Measurements from ENCODE around the gene HDAC7.

HDAC7 gene

DNA sequence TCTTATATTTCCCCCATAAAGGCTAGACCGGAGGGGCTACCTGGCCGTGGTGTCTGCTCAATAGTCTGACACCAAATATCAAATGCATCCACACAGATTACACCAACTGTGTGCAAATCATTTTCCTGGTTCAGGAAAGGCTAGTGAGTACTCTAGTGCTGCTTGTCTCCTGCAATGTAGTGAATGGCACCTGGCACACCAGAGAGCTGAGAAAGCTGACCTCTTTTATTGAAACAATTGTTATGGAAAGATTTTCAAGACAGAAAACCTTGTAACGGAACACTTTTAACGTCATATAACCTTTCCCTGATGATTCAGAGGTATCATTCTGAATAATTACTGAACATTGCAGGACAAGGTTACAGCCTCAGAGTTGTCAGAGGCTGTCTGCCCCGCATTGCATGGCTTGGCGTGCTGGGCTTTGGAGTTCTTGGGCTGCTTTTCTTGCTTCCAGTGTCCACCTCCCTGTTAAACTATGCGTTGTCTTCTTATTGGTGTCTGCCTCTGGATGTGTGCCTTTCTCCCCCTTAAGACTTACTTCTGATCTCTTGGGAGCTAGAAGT lies 40.7 kb upstream of the HDAC7 start:
- TF ChIP-seq OSR1 (CRISPR knock-in tag; IDR thresholded peaks at IDR 0.05) (no peak), CSDC2 (CRISPR knock-in tag; IDR thresholded peaks at IDR 0.05) (no peak), ZFP3 (CRISPR knock-in tag; IDR thresholded peaks at IDR 0.05) (no peak), GLIS3 (CRISPR knock-in tag; IDR thresholded peaks at IDR 0.05) (no peak), SNAI2 (CRISPR knock-in tag; IDR thresholded peaks at IDR 0.05) (no peak), ZFP30 (CRISPR knock-in tag; IDR thresholded peaks at IDR 0.05) (no peak), RARB (CRISPR knock-in tag; IDR thresholded peaks at IDR 0.05) (no peak), ZNF565 (CRISPR knock-in tag; conservative IDR thresholded peaks at IDR 0.05; ENCODE audit: low read depth) (no peak), BACH2 (CRISPR knock-in tag; IDR thresholded peaks at IDR 0.05; ENCODE audit: borderline replicate concordance) (no peak)
- TF ChIP-seq, protein P1, sequence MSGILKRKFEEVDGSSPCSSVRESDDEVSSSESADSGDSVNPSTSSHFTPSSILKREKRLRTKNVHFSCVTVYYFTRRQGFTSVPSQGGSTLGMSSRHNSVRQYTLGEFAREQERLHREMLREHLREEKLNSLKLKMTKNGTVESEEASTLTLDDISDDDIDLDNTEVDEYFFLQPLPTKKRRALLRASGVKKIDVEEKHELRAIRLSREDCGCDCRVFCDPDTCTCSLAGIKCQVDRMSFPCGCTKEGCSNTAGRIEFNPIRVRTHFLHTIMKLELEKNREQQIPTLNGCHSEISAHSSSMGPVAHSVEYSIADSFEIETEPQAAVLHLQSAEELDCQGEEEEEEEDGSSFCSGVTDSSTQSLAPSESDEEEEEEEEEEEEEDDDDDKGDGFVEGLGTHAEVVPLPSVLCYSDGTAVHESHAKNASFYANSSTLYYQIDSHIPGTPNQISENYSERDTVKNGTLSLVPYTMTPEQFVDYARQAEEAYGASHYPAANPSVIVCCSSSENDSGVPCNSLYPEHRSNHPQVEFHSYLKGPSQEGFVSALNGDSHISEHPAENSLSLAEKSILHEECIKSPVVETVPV (CRISPR knock-in tag; IDR thresholded peaks at IDR 0.05) = no peak
- TF ChIP-seq, protein P2, sequence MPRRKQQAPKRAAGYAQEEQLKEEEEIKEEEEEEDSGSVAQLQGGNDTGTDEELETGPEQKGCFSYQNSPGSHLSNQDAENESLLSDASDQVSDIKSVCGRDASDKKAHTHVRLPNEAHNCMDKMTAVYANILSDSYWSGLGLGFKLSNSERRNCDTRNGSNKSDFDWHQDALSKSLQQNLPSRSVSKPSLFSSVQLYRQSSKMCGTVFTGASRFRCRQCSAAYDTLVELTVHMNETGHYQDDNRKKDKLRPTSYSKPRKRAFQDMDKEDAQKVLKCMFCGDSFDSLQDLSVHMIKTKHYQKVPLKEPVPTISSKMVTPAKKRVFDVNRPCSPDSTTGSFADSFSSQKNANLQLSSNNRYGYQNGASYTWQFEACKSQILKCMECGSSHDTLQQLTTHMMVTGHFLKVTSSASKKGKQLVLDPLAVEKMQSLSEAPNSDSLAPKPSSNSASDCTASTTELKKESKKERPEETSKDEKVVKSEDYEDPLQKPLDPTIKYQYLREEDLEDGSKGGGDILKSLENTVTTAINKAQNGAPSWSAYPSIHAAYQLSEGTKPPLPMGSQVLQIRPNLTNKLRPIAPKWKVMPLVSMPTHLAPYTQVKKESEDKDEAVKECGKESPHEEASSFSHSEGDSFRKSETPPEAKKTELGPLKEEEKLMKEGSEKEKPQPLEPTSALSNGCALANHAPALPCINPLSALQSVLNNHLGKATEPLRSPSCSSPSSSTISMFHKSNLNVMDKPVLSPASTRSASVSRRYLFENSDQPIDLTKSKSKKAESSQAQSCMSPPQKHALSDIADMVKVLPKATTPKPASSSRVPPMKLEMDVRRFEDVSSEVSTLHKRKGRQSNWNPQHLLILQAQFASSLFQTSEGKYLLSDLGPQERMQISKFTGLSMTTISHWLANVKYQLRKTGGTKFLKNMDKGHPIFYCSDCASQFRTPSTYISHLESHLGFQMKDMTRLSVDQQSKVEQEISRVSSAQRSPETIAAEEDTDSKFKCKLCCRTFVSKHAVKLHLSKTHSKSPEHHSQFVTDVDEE (CRISPR knock-in tag; IDR thresholded peaks at IDR 0.05) = no peak
- ATAC-seq = no peak

DNA sequence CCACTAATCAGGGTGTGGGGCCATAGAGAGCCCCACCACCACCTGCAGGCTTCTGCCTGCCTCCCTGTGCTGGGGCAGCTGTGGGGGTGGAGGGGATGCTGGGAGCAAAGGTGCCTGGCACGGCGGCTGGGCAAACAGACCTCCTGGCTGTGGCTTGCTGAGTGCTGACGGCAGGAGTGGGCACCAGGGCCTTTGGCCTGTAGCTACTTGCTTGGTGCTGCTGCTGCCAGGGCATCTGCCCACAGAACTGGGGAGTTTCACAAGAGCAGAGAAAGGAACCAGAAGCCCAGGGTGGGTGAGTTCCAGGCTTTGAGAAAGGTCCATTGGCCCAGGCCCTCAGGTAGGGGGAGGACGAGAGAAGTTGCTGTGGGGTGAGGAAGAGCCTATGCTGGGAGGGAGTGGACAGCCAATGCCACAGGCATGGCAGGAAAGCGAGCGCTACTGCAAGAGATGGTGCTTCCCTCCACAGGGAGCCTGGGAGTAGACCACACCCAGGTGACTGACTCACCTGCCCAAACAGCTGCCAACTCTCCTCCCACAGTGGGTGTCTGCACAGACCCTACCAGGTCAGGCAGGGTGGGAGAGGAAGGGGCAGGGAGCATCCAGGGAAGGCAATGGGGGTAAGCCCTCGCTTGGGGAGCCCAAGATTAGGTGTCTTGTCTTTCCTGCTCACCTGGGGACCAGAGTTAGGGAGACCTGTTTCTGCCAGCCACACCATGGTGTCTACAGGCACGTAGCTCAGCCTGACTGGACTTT lies 39.0 kb upstream of the HDAC7 start:
- ATAC-seq = no peak
- TF ChIP-seq ESRRG (CRISPR knock-in tag; IDR thresholded peaks at IDR 0.05) = no peak
- TF ChIP-seq, protein P3, sequence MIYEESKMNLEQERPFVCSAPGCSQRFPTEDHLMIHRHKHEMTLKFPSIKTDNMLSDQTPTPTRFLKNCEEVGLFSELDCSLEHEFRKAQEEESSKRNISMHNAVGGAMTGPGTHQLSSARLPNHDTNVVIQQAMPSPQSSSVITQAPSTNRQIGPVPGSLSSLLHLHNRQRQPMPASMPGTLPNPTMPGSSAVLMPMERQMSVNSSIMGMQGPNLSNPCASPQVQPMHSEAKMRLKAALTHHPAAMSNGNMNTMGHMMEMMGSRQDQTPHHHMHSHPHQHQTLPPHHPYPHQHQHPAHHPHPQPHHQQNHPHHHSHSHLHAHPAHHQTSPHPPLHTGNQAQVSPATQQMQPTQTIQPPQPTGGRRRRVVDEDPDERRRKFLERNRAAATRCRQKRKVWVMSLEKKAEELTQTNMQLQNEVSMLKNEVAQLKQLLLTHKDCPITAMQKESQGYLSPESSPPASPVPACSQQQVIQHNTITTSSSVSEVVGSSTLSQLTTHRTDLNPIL (CRISPR knock-in tag; IDR thresholded peaks at IDR 0.05; ENCODE audit: low read depth) = no peak
- TF ChIP-seq PPARA (CRISPR knock-in tag; IDR thresholded peaks at IDR 0.05; ENCODE audit: borderline replicate concordance) = no peak
- TF ChIP-seq BACH2 (CRISPR knock-in tag; IDR thresholded peaks at IDR 0.05; ENCODE audit: borderline replicate concordance) = no peak
- no peak for TF ChIP-seq ZNF70 (CRISPR knock-in tag; IDR thresholded peaks at IDR 0.05)
- TF ChIP-seq ZNF565 (CRISPR knock-in tag; conservative IDR thresholded peaks at IDR 0.05; ENCODE audit: low read depth) = no peak
- TF ChIP-seq SNAI2 (CRISPR knock-in tag; IDR thresholded peaks at IDR 0.05) = no peak
- TF ChIP-seq ZFP3 (CRISPR knock-in tag; IDR thresholded peaks at IDR 0.05) = no peak
- TF ChIP-seq, protein P2 (CRISPR knock-in tag; IDR thresholded peaks at IDR 0.05) = no peak
- TF ChIP-seq, protein P4, sequence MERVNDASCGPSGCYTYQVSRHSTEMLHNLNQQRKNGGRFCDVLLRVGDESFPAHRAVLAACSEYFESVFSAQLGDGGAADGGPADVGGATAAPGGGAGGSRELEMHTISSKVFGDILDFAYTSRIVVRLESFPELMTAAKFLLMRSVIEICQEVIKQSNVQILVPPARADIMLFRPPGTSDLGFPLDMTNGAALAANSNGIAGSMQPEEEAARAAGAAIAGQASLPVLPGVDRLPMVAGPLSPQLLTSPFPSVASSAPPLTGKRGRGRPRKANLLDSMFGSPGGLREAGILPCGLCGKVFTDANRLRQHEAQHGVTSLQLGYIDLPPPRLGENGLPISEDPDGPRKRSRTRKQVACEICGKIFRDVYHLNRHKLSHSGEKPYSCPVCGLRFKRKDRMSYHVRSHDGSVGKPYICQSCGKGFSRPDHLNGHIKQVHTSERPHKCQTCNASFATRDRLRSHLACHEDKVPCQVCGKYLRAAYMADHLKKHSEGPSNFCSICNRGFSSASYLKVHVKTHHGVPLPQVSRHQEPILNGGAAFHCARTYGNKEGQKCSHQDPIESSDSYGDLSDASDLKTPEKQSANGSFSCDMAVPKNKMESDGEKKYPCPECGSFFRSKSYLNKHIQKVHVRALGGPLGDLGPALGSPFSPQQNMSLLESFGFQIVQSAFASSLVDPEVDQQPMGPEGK (CRISPR knock-in tag; IDR thresholded peaks at IDR 0.05; ENCODE audit: borderline replicate concordance) = no peak
- TF ChIP-seq CSDC2 (CRISPR knock-in tag; IDR thresholded peaks at IDR 0.05) = no peak
